GM21529 (cell line): Measurements from ENCODE around the gene FLNC.

Experiments used
- ATAC-seq: cut with Tn5 transposase; IDR thresholded peaks from one replicate; pipeline ENCODE4 v1.9.1; 2021; ENCODE audit not compliant: unreplicated experiment

FLNC gene

GRCh38 chr7:128842674-128843641, 12.8 kb downstream of the FLNC start:
- no peak for ATAC-seq

DNA sequence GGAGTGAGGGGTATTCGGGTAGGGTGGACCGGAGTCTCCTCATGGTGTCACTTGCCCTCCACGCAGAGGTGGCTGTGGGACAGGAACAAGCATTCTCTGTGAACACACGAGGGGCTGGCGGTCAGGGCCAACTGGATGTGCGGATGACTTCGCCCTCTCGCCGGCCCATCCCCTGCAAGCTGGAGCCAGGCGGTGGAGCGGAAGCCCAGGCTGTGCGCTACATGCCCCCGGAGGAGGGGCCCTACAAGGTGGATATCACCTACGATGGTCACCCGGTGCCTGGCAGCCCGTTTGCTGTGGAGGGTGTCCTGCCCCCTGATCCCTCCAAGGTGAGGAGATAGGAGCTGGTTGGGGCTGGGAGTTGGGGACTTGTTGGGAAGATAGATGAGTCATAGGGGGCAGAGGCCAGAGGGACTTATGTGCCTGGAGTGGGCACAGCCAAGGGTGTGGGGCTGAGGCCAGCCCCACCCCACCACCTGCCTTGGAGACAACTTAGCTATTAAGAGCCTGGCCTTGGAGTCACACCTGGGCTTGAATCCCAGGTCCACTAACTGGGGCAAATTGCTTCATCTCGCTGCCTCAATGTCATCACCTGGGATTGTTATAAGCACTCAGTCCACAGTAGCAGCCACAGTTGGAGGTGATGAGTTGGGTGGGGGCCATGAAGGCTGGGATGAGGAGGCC, 13.9 kb downstream of the FLNC start:
- no peak for ATAC-seq

DNA sequence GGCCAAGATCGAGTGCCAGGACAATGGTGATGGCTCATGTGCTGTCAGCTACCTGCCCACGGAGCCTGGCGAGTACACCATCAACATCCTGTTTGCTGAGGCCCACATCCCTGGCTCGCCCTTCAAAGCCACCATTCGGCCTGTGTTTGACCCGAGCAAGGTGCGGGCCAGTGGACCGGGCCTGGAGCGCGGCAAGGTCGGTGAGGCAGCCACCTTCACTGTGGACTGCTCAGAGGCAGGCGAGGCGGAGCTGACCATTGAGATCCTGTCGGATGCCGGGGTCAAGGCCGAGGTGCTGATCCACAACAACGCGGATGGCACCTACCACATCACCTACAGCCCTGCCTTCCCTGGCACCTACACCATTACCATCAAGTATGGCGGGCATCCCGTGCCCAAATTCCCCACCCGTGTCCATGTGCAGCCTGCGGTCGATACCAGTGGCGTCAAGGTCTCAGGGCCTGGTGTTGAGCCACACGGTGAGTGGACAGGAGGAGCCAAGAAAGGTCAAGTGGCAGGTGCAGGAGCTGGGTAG, 14.6 kb downstream of the FLNC start:
- ATAC-seq = no peak

DNA sequence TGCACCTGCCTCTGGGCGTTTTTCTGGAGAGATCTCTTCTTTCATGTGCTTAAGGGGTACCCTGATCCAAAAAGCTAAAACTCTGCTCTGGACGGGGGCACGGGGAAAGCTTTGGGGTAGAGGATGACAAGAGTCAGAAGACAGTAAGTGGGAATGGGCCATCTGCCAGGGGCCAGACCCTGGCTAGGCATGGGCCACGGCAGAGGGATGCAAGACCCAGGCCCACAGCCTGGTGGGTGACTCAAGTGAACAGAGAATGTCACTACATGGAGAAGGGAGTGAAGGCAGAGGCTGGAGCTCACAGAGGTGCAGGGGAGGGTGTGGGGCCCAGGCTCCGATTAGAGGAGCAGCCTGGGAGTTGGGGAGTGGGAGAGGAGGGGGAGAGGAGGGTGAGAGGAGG, 15.3 kb downstream of the FLNC start:
- ATAC-seq = no peak

- no peak for ATAC-seq
These were observed 15.8 kb downstream of the FLNC start for GRCh38 chr7:128845987-128846386.

GRCh38 chr7:128846781-128847444, 16.7 kb downstream of the FLNC start:
- ATAC-seq = no peak

GRCh38 chr7:128847721-128848211, 17.6 kb downstream of the FLNC start:
- ATAC-seq = no peak

DNA sequence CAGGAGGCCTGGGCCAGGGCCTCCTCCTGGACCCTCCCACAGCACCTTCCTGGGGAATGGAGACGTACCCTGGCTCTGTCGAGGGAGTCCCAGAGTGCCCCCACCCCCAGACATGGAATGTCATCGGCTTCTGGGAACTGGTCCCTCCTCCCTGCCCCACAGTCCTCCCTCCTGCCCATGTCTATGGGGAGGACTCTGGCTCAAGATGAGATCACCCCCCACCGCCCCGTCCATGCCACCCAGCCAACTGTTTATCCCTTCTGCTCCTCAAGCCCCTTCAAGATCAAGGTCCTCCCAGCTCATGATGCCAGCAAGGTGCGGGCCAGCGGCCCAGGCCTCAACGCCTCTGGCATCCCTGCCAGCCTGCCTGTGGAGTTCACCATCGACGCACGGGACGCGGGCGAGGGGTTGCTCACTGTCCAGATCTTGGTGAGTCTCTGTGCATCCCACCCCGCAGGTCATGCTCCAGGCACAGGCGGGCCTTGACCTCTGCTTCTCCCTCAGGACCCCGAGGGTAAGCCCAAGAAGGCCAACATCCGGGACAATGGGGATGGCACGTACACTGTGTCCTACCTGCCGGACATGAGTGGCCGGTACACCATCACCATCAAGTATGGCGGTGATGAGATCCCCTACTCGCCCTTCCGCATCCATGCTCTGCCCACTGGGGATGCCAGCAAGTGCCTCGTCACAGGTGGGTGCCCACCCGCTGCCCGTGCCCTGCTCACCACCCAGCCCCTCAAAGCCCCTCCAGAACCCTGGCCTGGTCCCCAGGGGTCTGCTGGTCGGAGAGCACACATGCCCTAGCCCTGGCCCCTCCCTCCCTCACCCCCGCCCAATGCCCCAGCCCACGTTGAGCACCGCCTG, 18.3 kb downstream of the FLNC start:
- ATAC-seq = no peak

DNA sequence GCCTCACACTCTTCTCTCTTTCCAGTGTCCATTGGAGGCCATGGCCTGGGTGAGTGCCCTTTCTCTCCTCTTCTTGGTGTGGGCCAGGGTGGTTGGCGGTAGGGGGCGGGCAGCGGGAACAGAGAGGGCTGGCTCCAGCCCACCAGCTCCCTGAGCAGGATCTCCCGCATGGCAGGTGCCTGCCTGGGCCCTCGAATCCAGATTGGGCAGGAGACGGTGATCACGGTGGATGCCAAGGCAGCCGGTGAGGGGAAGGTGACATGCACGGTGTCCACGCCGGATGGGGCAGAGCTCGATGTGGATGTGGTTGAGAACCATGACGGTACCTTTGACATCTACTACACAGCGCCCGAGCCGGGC, 18.9 kb downstream of the FLNC start:
- ATAC-seq = no peak

DNA sequence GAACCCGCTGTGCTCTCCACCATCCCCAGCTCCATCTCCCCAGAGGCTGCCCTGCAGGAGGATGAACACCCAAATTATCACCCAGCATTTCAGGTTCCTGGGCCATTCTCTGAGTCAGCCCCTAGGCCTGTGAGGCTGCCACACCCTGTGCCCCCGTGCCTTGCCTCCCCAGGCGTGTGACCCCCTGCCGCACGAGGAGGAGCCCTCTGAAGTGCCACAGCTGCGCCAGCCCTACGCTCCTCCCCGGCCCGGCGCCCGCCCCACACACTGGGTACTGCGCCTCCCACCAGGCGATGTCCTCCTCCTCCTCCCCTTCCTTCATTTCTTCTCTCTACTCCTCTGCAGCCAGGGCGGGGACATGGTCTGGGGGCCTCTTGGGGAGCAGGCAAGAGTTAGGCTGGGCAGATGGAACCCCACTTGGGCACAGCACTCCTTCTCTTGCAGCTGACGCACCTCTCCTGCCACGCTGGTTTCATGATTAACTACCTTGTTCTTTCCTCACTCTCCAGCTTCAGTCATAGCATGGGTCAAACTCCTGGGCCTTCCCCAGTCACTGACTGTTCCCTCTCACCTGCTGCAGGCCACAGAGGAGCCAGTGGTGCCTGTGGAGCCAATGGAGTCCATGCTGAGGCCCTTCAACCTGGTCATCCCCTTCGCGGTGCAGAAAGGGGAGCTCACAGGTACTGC, 19.7 kb downstream of the FLNC start:
- no peak for ATAC-seq

DNA sequence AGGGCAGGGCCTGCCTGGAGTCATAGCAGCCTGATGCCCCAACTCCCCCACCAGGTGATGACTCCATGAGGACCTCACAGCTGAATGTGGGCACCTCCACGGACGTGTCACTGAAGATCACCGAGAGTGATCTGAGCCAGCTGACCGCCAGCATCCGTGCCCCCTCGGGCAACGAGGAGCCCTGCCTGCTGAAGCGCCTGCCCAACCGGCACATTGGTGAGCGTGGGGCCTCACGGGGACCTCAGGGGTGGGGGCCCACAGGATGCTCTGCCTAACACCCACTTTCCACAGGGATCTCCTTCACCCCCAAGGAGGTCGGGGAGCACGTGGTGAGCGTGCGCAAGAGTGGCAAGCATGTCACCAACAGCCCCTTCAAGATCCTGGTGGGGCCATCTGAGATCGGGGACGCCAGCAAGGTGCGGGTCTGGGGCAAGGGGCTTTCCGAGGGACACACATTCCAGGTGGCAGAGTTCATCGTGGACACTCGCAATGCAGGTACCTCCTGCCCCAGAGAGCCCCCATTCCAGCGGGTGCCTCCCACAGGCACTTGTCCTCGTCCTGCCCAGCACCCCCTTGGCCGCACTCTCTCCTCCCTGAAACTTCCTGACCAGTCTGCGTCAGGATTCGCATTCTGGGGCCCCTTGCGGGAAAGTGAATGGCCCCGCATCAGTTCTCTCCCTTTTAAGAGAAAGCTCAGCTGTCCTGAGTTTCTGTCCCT, 22.5 kb downstream of the FLNC start:
- ATAC-seq = no peak

DNA sequence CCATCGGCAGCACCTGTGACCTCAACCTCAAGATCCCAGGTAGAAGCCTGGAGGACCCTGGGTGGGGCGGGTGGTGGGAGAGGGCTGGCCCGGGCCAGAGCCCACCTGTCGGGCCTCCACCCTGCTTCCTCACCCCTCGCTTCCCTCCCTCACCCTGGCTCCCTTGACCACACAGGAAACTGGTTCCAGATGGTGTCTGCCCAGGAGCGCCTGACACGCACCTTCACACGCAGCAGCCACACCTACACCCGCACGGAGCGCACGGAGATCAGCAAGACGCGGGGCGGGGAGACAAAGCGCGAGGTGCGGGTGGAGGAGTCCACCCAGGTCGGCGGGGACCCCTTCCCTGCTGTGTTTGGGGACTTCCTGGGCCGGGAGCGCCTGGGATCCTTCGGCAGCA, 23.6 kb downstream of the FLNC start:
- no peak for ATAC-seq

GRCh38 chr7:128854396-128854795, 24.2 kb downstream of the FLNC start:
- no peak for ATAC-seq

GRCh38 chr7:128855559-128855958, 25.4 kb downstream of the FLNC start:
- ATAC-seq = no peak

DNA sequence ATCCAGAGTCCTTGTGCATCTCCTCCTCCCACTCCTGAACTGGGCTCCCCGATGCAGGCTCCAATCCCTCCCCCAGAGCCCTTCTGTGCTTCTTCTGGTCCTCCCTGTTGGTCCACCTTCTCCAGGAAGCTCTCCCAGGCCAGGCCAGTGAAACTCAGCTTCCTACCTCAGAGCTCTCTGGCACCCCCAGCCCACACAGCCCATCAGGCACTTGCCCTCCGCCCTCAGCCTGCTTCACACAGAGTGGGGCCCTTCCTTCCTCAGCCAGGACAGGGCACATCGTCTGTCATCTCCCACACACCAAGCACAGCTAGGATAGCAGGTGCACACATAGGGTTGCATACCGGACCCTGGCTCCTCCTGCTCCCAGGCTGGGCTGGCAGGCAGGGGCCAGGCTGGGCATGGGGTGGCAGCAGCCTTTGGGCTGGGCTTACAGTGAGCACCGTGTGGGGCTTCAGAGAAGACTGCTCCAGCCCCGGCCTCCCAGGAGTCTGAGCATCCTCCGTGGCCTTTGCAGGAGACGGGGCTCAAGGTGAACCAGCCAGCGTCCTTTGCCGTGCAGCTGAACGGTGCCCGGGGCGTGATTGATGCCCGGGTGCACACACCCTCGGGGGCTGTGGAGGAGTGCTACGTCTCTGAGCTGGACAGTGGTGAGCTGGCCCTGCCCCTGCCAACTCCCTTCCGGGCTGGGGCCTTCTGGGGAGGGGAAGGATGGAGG, 26.0 kb downstream of the FLNC start:
- ATAC-seq = no peak

- no peak for ATAC-seq
These were observed 28.4 kb downstream of the FLNC start for GRCh38 chr7:128858380-128859231.
